Measurements from ENCODE around the gene METTL4.

METTL4 gene

GRCh38 chr18:2571200-2572170 is at the start of gene METTL4, which contains the start of gene NDC80:
METTL4 (minus strand) TSS chr18:2571505; CDS start chr18:2567216, 4,289 bp downstream.
NDC80 (plus strand) TSS chr18:2571557; CDS start chr18:2572986, 1,429 bp downstream.
- peak; percentile 99 for FAIRE-seq

DNA sequence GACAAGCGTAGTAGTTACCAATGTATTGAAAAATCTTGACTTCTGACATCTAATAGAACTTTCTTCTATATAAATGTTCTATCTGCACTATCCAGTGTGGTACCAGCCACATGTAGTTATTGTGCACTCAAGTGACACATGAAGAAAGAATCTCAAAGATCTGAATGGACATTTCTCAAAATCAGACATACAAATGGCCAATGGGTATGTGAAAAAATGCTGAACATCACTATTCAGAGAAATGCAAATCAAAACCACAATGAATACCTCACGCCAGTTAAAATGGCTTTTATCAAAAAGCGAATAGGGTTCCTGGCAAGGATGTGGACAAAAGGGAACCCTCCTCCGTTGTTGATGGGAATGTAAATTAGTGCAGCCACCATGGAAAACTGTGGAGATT is 46.7 kb upstream of the METTL4 start:
- no peak for DNase-seq (ENCODE audit: low spot score)
- peak; percentile 68 for FAIRE-seq

More at GRCh38 chr18:2571200-2572170, at the start of gene METTL4, which contains the start of gene NDC80:
- peak; percentile 99 for DNase-seq (ENCODE audit: low spot score)

DNA sequence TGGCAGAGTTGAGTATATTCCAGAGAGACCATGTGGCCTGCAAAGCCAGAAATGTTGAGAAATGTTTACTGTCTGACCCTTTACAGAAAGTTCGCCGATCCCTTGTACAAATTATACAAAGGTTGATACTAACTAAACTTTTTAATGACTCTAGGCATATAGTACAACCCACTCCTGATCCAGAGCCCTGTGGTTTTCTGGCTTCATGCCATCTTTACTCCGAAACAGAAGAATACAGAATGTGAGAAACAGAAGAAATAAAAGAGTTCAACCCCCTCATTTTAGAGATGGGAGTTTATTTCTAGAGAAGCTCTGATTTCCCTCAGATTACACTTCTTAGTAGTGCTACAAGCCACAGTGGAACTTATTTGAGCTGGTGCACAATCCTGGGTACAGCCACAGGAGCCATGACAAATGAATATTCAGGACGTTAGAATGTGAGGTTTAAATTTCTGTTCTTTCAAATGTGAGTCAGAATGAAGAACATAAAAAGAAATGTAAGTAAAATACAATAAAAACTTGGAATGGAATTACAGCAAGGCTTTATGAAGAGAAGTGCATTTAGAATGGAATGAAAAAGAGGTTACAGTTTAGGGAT is 46.2 kb upstream of the METTL4 start:
- no peak for FAIRE-seq
- no peak for DNase-seq (ENCODE audit: low spot score)

- FAIRE-seq (no peak), DNase-seq (ENCODE audit: low spot score) (no peak)
These were observed 41.7 kb upstream of the METTL4 start for GRCh38 chr18:2612996-2613395.

GRCh38 chr18:2610549-2610948 is 39.2 kb upstream of the METTL4 start:
- no peak for DNase-seq (ENCODE audit: low spot score)
- FAIRE-seq = peak; percentile 84

DNA sequence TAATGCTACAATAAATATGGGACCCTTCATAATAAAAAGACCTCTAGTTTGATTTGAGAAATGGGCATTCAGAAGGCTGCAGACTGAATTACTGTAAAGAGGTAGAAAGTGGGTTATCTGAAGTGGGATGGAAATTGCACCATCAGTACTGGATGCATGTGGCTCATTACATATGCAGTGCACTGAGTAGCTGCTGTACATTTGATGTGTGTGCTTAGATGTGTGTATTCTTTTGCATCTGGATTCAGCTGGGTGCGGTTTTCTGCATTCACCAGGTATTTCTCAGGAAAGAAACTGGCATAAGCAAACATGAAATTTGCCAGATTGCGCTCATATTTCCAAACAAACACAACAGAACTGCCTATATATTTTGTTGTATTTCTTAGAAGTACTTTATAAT is 38.3 kb upstream of the METTL4 start:
- DNase-seq (ENCODE audit: low spot score) = no peak
- peak; percentile 30 for FAIRE-seq

DNA sequence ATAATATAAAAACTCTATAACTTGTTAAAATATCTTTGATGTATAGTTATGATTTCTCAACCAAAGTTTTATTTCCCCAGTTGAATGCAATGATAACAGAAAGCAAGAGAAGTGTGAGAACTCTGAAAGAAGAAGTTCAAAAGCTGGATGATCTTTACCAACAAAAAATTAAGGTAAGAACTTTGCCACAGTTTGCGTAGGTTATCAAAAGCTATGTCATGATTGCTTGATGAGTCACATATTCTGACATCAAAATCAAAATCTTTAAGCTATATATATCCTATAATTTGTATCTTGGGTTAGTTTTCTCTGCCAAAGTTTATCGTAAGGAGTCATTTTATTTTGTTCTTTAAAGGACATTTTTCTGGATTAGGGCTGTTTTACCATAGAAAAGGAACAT is 35.0 kb upstream of the METTL4 start:
- FAIRE-seq (no peak), DNase-seq (ENCODE audit: low spot score) (no peak)

DNA sequence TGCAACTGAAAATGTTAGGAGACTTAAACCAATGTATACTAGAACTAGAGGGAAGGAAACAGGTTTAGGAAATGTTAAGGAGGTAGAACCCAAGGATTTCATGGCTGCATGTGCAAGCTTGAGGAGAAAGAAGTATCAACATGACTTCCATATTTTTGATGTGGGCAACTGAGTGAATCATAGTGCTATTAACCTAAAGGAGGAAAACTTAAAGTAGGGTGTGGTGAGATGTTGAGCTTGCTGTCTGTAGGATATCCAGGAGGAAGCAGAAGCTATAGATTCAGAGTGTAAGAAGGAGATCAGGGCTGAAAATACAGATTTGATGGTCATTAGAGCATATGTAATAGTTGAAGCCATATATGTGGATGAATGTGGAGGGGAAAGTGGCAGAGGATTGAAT is 31.5 kb upstream of the METTL4 start:
- DNase-seq (ENCODE audit: low spot score) = no peak
- peak; percentile 93 for FAIRE-seq

DNA sequence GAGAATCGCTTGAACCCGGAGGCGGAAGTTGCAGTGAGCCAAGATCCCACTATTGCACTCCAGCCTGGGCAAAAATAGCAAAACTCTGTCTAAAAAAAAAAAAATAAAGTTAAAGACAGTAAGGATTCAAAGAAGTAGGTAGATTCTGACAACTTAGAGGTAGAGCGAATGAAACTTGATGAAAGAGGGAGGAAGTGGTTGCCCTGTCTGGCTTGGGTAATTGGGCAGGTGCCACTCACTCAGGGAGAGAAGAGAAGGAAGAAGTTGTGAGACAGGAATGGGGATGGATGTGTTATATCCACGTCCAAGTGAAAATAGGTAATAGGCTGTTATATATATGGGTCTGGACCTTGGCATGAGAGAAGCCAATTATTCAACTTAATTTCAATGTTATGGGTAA is 26.3 kb upstream of the METTL4 start:
- DNase-seq (ENCODE audit: low spot score) (no peak), FAIRE-seq (peak; percentile 59)

- peak; percentile 75 for FAIRE-seq
These were observed 19.0 kb upstream of the METTL4 start for GRCh38 chr18:2590303-2590702.

DNA sequence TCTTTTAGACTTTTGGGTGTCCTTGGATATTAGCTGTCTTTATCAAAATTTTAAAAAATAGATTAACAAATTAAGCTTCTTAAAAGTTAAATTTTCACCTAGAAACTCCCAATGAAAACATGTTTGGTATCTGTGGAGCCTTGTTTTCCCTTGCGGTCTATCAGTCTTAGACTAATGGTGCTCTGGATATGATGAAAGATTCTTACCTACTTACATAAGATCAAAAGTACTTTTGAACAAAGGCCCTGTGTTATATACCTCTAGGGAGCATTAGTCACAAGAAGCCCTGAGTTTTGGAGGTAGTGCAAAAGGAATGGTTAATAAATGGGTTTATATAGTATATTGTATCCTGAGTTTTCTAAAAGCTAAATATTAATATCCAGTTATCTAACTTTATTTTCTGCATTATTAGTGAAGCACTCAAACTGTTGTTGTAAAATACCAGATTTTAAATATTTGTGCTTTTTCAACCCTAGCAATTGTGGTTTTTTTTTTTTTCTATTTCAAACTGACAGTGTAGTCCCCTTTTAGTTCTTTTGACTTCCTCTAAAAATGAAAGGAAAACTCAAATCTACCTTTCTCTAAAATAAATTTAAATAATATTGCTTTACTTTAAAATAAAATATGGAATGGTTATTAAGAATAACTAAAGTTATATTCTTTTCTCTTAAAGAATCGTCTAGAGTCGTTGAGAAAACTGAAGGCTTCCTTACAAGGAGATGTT is 18.2 kb upstream of the METTL4 start:
- DNase-seq (ENCODE audit: low spot score) = peak; percentile 32
- no peak for FAIRE-seq

More at GRCh38 chr18:2590303-2590702, 19.0 kb upstream of the METTL4 start:
- DNase-seq (ENCODE audit: low spot score) = no peak

- no peak for DNase-seq (ENCODE audit: low spot score)
- peak; percentile 68 for FAIRE-seq
These were observed 17.5 kb upstream of the METTL4 start for GRCh38 chr18:2588666-2589344.

DNA sequence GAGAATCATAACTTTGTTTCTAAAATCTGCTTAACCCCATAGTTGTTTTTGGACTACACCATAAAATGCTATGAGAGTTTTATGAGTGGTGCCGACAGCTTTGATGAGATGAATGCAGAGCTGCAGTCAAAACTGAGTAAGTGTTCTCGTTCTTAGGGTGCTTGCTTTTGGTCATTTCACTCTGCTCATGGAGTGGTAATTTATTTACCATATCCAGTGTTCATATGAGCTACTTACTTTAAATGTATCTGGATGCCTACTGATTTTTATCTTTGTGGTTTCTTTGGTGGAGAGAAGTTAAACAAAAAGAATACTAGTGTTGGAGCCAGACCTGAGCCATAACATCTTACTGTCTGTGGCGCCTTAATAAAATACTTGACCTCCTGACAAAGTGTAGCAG is 16.5 kb upstream of the METTL4 start:
- DNase-seq (ENCODE audit: low spot score) = no peak
- no peak for FAIRE-seq

- FAIRE-seq (no peak), DNase-seq (ENCODE audit: low spot score) (no peak)
These were observed 2.1 kb upstream of the METTL4 start for GRCh38 chr18:2573408-2573807.

DNA sequence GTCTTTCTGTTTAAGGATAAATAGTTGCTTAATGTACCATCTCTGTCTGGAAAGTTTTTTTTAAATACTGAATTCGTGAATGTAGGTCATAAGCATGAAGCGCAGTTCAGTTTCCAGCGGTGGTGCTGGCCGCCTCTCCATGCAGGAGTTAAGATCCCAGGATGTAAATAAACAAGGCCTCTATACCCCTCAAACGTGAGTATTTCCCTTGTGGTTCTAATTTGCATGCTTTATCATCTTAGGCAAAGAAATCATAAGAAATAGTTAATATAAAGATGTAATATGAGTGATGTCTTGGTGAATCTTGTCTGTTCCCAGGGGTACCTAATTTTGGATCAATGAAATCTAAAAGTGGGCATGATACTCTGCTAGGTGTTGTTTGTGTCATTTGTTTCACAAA is 1.6 kb upstream of the METTL4 start:
- DNase-seq (ENCODE audit: low spot score) = no peak
- FAIRE-seq = no peak

DNA sequence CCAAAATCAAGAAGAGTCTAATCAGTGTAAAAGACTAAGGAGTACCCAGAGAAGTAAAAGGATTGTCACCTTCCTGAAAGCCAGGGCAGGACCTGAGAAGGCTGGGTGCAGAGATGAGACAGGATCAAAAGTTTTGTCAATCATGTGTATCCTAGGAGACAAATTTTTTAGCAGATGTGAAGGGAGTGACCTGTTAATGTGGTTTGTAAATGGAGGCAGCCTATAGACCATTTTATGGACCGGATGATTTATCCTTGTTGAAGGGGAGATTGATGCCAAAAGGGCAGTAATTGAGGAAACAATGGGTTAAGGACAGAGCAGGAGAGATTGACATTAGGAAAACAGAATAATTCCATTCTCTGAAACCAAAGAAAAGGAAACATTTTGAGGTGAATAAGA is 865 bp upstream of the METTL4 start:
- DNase-seq (ENCODE audit: low spot score) = peak; percentile 21
- FAIRE-seq = peak; percentile 61

GRCh38 chr18:2570772-2571199 is 519 bp downstream of the METTL4 start:
- FAIRE-seq = peak; percentile 81
- DNase-seq (ENCODE audit: low spot score) = peak; percentile 95

- no peak for DNase-seq (ENCODE audit: low spot score)
- peak; percentile 61 for FAIRE-seq
These were observed 1.7 kb downstream of the METTL4 start for GRCh38 chr18:2569338-2570207.

GRCh38 chr18:2568605-2569004 is 2.7 kb downstream of the METTL4 start:
- no peak for DNase-seq (ENCODE audit: low spot score)
- FAIRE-seq = no peak

DNA sequence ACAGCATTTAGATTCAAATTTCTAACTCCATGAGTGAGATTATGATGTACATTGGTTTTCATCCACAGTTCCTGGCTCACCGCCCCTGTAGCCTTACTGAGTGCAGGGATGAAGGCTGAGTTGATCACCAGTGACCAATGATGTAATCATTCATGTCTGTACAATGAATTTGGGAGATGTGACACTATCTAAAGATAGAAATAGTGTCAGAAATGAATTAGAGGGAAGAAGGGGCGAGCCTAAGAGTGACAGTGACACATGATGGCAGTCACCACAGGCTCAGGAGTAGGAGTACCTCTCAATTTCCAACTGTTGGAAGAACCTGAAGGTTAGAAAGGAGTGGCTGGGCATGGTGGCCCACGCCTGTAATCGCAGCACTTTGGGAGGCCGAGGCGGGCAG is 3.2 kb downstream of the METTL4 start:
- FAIRE-seq = no peak
- no peak for DNase-seq (ENCODE audit: low spot score)
